ENCODE results near the gene CTDNEP1.

CTDNEP1 gene

DNA sequence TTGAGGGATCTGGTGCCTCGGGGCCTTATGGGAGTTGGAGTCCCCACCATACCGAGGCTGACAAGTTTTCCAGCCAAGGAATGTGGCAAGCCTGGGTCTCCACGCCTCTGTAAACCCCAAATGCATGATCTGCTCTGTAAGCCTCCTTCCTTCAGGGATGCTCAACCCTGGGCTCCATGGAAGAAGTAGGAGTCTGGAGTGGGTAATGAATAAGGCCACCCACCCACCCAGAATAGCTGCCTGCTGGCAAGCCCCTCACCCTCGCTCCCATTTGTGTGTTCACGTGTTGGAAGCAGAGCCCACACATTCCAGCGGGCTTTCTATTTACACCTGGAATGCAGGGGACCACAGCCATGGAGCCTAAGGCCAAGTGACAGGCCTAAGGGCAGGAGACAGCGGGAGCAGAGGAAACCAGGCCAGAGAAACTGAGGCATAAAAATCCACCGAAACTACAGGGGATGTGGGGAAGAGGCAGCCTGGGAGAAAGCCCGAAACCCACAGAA is 36.3 kb downstream of the CTDNEP1 start:
- DNase-seq (ENCODE audit: low read depth in 2 of 2), result no peak

DNA sequence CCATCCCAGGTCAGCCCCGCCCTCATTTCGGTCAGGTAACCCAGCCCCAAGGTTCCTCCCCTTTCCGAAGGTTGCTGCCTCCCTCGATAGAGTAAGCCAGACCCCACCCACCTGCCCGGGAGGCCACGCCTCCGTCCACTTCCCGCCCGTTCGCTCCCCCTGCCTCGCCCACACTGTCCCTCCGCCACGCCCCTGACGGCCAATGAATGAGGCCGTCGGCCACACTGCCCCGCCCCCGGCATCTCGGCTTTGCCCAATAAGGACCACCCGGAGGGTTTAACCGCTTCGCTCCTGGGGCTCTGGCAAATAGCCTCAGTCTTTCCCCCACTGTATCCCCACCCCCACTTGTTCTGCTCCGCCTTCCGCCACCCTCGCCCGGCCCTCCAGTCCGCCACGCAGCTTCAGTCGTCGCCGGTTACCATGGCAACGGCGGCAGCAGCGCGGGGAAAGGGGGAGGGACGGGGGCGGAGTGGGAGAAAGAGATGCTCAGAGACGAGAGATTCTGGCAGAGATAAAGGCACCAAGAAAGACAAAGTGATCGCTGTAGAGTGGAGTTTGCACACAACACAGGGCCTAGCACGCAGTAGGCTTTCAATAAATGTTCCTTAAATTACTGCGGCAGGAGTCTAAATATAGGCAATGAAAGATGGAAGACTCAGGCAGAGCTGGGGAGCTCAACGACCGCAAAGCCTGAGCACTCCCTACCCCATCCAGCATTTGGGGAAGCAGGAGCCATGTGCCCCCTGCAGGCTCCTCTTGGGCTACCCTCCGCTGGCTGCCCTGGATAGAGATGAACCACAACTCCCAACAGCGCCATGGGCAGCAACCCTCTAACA is 37.0 kb downstream of the CTDNEP1 start:
- DNase-seq (ENCODE audit: low read depth in 2 of 2), result peak; percentile 100

DNA sequence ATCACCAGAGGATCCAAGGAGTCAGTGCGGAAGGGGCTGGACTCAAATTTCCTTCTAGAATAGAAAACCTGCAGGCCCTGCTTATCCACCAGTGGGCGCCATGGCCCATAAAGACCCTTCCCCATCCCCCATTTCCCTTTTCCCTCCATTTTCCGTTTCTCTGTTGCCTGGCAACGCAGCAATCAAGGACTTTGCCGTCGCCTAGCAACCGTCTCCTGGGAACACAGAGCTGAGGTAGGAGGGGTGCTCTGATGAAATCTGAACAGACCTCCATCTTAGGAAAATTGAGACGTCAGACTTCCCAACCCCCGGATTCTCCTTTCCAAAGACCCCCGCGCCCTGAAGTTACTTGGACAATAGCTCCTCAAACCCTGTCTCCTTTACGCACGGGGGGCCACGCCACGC is 37.6 kb downstream of the CTDNEP1 start:
- DNase-seq (ENCODE audit: low read depth in 2 of 2), result peak; percentile 50 to 52

DNA sequence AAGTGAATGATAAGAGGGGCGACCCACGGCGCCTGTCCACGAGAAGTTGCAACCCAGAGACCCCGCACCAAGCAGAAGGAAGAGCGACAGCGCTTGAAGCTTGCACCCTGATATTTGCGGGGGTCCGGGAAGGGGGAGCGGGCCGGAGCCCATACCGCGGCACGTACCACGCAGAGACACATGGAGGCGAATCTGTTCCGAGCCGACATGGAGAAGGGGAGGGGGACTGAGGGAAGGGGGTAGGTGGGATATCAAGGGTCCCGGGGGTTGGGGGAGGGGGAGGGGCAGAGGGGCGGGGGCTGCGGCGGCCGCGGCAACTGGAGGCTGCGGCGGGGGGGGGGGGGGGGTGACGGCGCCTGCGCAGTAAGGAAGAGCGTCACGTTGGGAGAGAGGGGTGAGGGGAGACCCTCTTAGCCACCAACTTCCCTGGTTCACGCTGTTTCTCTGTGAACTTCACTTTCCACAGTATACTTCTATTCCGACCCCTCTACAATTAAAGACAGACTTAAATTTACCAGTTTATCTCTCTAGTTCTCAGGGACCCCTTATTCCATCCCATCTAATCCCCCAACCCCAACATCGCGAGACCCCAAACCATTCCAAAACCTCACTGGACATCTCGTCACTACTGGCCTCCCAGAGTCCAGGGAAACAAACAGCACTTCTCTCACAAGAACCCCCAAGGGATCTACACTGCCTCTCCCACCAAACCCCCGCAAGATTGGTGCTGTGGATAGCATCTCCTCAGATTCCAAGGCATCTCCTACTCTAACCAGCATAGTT is 39.9 kb downstream of the CTDNEP1 start:
- no peak for DNase-seq (ENCODE audit: low read depth in 2 of 2)

DNA sequence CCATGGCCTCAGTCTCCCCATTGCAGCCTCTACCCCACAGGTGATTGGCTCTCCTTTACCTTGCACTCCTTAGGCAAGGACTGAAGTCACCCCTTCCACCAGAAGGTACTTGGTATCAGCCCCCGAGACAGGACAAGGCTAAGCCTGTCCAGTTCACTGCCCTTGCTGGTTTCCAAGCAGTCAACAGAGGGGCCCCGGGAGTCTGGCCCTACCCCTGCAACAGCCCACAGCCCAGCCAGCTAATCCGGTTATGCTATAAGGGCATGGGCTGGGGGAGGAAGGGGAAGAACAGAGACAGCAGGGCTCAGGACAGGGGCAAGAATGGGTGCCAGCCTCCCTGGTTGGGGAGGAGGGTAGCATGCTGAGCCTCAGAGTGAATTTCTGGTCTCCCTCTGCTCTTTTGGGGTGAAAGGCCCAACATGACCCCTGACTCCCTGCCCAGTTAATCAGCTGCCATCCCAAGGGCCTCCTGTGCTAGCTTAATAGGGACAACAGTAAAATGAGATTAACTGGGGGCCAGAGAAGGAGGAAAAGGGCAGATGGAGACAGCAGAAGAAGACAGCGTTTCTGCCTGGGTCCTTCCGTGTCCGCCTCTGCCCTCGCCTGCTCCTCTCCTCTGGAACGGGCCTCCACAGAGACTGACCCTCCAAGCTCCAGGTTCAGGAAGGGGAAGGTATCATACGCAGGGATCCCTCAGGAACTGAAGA is 42.6 kb downstream of the CTDNEP1 start:
- DNase-seq (ENCODE audit: low read depth in 2 of 2), result no peak

DNA sequence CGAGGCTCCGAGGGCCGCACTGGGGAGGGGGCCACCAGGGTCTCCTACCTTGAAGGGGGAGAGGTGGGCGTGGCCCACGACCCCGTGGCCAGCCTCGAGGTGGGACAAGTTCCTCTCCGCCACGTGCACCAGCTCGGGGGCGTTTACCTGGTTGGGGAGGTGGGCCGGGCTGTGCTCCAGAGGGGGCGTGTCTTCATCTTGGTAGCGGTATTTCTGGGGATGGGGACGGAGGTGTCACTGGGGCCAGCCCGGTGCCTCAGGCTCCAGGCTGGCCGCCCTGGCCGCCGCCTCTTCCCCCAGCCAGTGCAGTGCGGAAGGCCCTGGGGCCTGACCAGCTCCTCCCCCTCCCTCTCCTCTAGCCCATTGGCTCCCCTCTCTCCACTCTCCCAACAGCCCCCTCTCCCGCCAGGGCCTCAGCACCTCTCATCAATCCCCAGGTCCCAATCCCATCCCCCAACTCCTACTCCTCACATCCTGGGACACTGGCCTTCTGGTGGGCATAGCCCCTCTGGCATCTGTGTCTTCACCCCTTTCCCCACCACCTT is 43.4 kb downstream of the CTDNEP1 start:
- no peak for DNase-seq (ENCODE audit: low read depth in 2 of 2)

DNA sequence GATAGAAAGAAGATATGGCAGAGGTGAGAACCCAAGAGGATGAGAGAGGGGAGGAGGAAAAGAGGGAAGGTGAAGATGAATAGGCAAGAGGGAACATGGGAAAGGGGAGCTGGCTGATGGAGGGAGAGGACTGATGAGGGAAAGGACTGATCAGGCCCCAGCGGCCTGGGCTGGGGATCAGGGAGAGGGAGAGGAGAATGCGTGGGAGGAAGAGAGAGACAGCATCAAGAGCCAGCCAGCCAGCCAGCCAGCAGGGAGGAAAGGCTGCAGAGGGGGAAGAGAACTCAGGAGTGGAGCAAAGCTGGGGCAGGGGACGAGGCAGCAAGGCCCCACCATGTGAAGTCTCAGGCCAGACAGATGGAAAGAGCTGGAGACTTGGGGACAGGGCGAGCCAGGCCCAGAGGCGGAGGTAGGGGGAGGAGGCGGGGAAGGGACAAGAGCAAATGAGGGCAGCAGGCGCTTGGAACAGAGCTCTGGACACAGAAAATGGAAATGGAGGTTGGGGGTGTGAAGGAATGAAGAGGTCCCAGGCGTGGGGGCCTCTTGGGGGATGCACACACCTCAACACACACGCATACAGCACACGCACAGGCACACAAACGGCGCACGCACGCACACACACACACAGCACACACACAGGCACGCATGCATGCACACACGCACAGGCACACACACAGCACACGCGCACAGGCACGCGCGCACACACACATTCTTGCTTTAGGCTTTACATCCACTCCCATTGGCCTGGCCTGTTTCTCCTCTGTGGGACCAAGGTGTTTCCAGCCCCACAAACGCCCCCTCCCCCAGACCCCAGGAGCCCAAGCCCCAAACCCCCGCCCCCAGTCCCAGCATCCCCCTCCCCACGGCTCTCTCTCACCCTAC is 44.2 kb downstream of the CTDNEP1 start:
- DNase-seq (ENCODE audit: low read depth in 2 of 2), result no peak

DNA sequence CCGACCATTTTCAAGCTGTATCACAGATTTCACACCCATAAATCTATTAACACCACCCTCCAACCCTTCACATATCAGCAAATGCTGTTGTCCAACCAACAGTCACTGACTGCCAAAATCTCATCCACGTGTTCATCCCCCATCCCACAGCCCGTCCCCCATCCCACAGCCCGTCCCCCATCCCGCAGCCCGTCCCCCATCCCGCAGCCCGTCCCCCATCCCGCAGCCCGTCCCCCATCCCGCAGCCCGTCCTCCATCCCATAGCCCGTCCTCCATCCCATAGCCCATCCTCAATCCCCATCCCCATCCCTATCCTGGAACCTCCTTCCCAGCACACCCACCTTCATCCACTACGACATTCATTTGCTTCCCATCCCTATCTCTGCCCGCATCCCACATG is 46.0 kb downstream of the CTDNEP1 start:
- DNase-seq (ENCODE audit: low read depth in 2 of 2), result no peak

DNA sequence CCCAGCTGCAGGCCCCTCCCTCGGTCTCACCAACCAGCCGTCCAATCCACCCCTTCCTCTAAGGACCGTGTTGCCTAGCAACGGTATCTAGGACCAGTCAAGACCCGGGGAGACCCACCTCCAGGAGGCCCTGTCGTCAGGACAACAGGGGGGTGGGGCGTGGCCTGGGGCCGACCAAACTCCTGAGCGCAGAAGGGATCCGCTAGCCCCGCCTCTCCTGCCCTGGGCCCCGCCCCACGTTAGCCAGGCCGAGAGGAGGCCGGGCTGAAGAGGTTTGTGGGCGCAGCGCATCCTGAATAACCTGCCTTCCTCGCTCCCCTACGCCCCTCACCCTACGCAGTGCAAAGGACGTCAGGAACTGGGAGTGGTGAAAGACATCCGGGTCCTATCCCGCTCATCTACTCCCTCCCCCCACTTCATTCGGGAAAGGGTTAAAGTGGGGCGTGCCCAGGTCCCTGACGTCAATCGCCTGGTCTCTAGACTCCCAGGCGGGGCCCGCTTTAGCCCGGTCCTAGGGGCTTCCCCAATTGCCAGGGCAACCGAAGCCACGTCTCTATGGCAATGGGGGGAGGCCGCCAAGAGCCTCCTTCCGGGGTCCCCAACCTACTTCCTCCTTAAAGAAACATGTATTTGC is 46.6 kb downstream of the CTDNEP1 start:
- DNase-seq (ENCODE audit: low read depth in 2 of 2), result peak; percentile 81 to 89

DNA sequence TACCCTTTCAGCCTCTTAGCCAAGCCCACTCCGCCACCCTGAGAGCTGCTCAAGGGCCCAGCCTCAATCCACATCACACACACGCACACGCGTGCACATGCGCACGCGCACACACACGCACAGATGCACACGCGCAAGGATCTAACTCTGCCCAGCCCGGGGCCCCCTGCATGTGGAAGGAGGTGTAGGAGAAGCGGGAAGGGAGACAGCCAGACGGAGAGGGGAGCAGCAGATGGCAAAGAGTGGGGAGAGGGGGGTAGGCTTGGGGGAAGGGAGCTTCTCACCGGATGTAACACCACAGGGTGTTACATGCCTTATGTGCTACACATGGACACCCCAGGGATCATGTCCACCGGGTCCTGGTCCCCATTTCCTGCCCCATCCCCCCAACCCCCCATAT is 47.2 kb downstream of the CTDNEP1 start:
- no peak for DNase-seq (ENCODE audit: low read depth in 2 of 2)

DNA sequence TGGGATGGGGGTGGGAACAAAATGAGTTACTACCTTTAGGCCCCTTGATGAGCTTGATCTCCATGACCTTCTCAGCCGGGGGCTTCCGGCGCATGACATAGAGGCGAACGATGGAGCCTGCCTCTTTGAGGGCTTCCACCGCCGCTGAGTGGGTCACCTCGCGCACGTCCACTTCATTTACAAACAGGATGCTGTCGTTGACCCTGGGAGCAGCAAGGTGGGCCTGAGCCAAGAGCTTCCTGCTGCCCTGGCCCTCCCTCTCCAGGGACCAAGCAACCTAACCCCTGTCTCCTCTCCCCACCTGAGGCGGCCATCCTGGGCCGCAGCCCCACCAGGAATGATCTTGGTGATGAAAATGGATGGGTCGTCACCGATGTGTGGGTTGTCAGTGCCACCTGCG is 48.1 kb downstream of the CTDNEP1 start:
- no peak for DNase-seq (ENCODE audit: low read depth in 2 of 2)

DNA sequence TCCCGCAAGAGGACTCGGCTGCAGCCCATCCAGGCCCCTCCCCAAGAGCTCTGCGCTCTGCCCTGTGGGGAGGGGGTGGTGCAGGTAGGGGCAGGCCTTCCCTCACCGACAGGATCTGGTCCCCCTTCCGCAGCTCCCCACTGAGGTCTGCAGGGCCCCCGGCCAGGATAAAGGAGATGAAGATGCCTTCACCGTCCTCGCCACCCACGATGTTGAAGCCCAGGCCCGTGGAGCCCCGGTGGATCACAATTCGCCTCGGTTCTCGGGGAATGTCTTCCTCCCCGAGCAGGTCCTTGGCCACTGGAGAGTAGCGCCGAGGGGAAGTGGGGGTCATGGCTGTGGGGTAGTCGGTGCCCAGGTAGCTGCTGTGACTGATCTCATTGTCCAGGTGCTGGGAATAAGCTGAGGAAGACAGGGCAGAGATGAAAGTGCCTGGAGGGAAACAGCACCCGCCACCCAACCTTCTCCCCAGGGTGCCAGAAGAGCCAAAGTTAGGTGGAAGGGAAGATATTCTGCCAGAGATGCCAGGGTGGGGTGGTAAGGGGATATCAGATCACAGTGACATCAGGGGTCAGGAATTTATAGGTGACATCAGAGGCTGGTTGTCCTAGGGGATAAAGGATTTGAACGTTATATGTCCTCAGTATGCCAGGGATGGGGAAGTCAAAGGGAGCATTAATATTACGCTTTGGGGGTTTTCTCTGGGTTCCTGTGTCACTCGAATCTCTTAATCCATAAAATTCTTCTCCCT is 54.7 kb downstream of the CTDNEP1 start:
- no peak for DNase-seq (ENCODE audit: low read depth in 2 of 2)

DNA sequence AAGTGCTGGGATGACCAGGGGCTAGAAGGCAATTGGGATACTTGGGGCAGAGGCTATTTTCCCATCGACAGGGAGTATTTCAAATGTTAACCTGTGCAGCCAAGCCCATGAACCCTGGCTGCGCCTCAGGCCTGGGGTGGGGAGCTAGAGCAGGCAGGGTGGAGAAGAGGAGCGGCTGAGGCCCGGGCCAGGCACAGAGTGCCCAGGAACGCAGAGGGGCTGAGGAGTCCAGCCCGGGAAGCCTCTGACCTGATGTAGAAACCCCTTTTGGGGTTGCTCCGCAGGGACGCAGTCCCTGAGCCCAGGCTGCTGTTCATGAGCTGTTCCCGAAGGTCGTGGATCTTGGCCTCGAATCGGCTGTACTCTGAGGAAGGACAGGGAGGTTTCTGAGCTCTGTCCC is 55.6 kb downstream of the CTDNEP1 start:
- DNase-seq (ENCODE audit: low read depth in 2 of 2), result no peak
